Transverse colon (tissue), 4 donors: ENCODE measurements around the gene KIAA1755.

Experiments used
- CTCF ChIP-seq, 5 experiments: fragments of 200-600 bp in 3 of 5; fragments of 450-650 bp in 2 of 5; sonication (generic) in 3 of 5; IDR thresholded peaks; 1 replicate in 2 of 5; 2 replicates in 3 of 5; pipeline ENCODE4 v1.5.1; 2016 to 2017; ENCODE audit warnings: antibody characterized with exemption in 5 of 5, inconsistent platforms in 3 of 5, mild to moderate bottlenecking in 2 of 5, moderate library complexity in 1 of 5
- POLR2A ChIP-seq: fragments of 450-650 bp; IDR thresholded peaks from one replicate; pipeline ENCODE4 v1.6.1; 2016; ENCODE audit warnings: antibody characterized with exemption, mild to moderate bottlenecking, moderate library complexity
- POLR2AphosphoS5 ChIP-seq, 3 donors: sonication (generic); formaldehyde crosslinking; IDR thresholded peaks; one replicate each; pipeline ENCODE4 v1.6.1; 2016; ENCODE audit warnings: antibody characterized with exemption in 3 of 3

- TF ChIP-seq CTCF (IDR thresholded peaks at IDR 0.05), result no peak
- TF ChIP-seq POLR2A, result no peak
- no peak for TF ChIP-seq POLR2AphosphoS5 (IDR thresholded peaks at IDR 0.05)
Measured at GRCh38 chr20:38184101-38184500, 76.4 kb downstream of the KIAA1755 start.
